ENCODE data around the gene EIF3J.
"Not testable (repeated sequence)": the region's sequence is repeated elsewhere in the genome, so short reads cannot be mapped to it uniquely, and the experiment has no call there.

Gene EIF3J

DNA sequence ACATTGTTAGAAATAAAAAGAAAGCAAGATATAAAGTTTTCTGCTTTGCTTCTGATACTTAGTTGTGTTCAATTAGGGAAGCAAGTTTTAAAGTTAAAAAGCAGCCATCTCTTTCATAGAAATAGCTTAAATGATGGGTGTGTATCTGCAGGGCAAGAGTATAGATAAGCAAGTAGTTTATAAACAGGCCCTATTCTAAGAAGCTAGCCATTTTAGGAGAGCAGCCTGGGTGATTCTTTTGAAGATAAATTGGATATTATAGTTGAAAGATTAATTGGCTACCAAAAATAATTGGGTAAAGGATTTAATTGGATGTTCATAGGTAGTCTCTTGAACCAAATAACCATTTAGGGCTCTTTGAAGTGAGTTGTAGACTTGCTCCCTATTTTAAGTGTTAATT, 5.6 kb downstream of the EIF3J start:
- no peak for DNase-seq (ENCODE audit: low spot score)

DNA sequence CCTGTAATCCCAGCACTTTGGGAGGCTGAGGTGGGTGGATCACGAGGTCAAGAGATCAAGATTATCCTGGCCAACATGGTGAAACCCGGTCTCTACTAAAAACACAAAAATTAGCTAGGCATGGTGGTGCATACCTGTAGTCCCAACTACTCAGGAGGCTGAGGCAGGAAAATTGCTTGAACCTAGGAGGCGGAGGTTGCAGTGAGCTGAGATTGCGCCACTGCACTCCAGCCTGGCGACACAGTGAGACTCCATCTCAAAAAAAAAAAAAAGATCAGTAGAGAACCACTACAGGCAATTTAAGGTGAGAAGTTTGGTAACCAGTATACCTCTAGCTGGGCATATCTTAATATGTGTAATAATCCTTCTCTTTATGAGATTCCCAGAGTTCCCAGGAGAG, 7.8 kb downstream of the EIF3J start:
- DNase-seq (ENCODE audit: low spot score) = not testable (repeated sequence)

- DNase-seq (ENCODE audit: low spot score) = no peak
Measured at GRCh38 chr15:44545913-44546802, 9.2 kb downstream of the EIF3J start.

- DNase-seq (ENCODE audit: low spot score) = not testable (repeated sequence)
Measured at GRCh38 chr15:44549152-44549551, 12.2 kb downstream of the EIF3J start.

- DNase-seq (ENCODE audit: low spot score) = peak; percentile 49
Measured at GRCh38 chr15:44550256-44550655, 13.3 kb downstream of the EIF3J start.

DNA sequence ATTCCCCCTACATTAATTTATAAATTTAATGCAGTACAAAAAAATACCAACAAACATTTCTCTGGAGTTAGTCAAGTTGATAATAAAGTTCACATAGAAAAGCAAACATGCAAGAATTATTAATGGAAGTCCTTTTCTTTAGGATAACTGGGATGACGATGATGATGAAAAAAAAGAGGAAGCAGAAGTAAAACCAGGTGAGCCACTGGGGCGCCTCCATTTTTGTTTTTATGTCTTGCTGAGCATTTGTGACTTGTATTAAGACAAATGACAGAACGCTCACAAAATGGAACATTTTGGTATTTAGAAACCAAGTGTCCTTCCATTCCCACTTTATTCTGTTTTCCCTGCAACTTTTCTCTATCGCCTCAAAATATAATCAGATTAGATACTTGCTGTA, 13.8 kb downstream of the EIF3J start:
- no peak for DNase-seq (ENCODE audit: low spot score)

- no peak for DNase-seq (ENCODE audit: low spot score)
Measured at GRCh38 chr15:44554934-44555723, 18.2 kb downstream of the EIF3J start.

DNA sequence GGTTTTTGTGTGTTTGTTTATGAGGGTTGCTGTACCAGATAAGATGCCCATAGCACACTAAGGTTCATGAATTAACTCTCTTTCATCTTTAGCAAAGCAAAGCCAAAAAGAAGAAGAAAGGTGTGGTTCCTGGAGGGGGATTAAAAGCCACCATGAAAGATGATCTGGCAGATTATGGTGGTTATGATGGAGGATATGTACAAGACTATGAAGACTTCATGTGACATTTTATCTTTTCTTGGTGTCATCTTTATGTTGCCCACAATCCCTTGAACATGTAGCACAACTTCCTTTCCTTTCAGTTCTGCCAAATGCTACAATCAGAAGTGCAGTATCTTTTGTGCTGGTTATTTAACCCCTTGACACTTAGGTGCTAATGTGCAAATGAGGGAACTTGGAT, 24.0 kb downstream of the EIF3J start:
- not testable (repeated sequence) for DNase-seq (ENCODE audit: low spot score)

DNA sequence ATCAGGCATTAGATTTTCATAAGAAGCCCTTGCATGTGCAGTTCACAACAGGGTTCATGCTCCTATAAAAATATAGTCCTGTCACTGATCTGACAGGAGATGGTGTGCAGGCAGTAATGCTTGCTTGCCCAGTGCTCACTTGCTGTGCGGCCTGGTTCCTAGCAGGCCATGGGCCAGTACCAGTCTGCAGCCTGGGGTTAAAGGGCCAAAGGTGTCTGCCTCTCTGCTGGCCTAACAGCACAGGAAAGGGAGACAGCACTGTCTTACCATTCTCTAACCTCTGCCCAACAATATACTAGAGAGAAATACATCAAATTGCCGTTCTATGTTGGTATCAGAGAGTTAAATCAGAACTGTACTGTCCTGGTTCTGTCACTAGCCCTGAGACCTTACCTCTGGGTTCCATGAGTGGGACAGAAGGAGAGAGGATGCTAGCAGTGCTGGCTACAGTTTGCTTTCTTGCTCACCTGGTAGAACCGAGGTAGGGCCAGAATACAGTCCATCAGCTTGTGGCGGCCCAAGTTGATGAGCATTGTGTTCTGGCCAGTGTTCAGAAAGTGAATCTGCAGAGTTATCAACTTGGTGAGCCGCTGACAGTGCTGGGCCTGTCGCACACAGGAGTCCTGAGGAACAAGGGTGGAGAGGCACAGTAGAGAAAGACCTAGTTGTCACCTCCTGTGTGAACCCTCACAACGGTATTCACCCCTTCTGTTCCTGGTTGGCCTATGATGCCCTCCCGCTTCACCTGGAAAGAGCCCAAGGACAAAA, 28.6 kb downstream of the EIF3J start:
- no peak for DNase-seq (ENCODE audit: low spot score)

- no peak for DNase-seq (ENCODE audit: low spot score)
Measured at GRCh38 chr15:44566155-44566540, 29.2 kb downstream of the EIF3J start.

- DNase-seq (ENCODE audit: low spot score) = no peak
Measured at GRCh38 chr15:44568338-44568737, 31.4 kb downstream of the EIF3J start.

DNA sequence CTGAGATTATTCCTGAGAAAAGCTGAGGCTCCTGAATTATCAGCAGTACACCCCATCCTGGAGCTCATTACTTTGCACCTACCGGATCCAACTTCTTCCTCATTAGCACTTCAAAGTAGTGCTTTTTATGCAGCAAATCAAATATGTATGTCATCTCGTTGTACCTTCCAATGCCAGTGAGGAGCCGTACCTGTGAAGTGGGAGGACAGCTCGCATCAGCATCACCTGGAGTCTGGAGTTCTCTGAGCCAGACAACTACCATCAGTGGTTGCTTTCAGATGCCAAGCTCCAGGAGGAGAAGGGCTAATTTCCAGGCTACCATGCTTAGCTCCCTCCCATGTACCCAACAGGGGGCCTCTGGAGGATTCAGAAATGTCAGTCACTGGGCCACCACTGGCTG, 32.4 kb downstream of the EIF3J start:
- no peak for DNase-seq (ENCODE audit: low spot score)

GRCh38 chr15:44570361-44570760, 33.4 kb downstream of the EIF3J start:
- no peak for DNase-seq (ENCODE audit: low spot score)

- DNase-seq (ENCODE audit: low spot score) = no peak
Measured at GRCh38 chr15:44573386-44573785, 36.4 kb downstream of the EIF3J start.

DNA sequence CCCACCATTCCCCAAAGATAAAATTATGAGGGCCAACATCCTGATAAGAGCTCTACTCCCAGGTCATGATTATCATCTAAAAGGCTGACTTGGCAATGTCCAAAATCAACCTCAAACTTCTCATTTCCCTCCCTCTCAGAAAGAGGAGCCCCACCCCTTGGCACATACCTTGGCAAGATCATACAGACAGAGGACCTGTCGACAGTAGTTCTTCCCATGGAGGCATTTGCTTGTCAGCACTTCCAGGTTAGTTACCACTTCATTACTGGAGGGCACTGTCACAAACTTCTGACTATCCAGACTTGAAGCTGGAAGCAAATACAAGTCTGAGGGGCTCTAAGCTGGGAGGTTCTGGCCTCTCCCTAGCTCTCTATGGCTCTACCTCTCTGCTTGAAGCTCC, 37.8 kb downstream of the EIF3J start:
- no peak for DNase-seq (ENCODE audit: low spot score)

DNA sequence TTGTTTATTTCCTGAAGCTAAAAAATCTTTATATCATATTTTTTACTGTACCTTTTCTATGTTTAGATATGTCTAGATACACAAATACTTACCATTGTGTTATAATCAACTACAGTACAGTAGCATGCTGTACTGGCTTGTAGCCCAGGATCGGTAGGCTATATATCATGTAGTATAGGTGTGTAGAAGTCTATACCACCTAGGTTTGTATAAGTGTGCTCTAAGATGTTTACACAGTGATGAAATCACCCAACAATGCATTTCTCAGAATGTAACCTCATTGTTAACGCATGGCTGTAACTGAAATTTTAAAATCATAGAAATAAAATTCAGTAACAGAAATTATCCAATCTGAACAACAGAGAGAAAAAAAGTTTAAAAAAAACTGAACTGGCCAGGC, 43.2 kb downstream of the EIF3J start:
- no peak for DNase-seq (ENCODE audit: low spot score)

GRCh38 chr15:44584162-44584749, 47.3 kb downstream of the EIF3J start:
- peak; percentile 46 for DNase-seq (ENCODE audit: low spot score)

- DNase-seq (ENCODE audit: low spot score) = no peak
Measured at GRCh38 chr15:44585633-44586032, 48.7 kb downstream of the EIF3J start.

DNA sequence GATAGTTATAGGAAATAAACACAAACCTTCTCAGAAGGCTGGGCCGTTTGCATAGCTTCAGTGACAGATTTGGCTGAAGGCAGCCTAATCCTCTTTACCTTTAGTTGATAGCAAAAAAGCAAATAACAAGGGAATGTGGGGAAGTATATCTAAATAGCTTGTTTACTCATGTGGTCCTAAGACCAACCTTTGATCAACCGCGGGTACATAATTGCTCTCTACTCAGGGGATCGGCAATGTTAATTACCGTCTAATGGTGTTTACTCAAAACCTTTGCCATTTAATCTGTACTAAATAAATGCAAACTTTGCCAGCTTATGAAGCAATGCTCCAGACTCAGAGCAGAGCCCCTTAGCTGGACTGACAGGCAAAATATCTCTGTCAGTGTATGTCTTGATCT, 51.6 kb downstream of the EIF3J start:
- DNase-seq (ENCODE audit: low spot score) = no peak

- no peak for DNase-seq (ENCODE audit: low spot score)
Measured at GRCh38 chr15:44591326-44591725, 54.4 kb downstream of the EIF3J start.

- no peak for DNase-seq (ENCODE audit: low spot score)
Measured at GRCh38 chr15:44593042-44593736, 56.2 kb downstream of the EIF3J start.
